HG03196 (cell line): Measurements from ENCODE around the gene YWHAE.
"Not testable (repeated sequence)": the region's sequence is repeated elsewhere in the genome, so short reads cannot be mapped to it uniquely, and the experiment has no call there.

ENCODE experiments used
- ATAC-seq: cut with Tn5 transposase; IDR thresholded peaks from one replicate; pipeline ENCODE4 v1.9.1; 2021; ENCODE audit not compliant: unreplicated experiment

The YWHAE gene

DNA sequence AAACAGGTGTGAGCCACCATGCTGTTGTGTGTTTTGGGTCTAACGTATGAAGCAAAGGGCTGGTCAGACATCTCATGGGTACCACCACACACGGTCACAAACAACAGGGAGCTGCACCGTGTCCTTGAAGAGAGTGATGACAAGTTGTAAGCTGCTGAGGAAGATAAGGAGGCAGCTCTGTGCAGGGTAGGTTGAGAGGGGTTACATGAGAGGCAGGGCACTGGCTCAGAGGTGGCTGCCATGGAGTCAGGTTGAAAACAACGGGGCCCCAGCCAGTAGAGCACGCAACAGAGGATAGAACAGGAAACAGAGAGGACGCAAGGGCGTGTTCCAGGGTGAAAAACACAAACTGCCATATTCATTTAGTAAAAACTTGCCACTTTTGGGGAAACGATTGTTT lies 68.3 kb downstream of the YWHAE start:
- no peak for ATAC-seq

DNA sequence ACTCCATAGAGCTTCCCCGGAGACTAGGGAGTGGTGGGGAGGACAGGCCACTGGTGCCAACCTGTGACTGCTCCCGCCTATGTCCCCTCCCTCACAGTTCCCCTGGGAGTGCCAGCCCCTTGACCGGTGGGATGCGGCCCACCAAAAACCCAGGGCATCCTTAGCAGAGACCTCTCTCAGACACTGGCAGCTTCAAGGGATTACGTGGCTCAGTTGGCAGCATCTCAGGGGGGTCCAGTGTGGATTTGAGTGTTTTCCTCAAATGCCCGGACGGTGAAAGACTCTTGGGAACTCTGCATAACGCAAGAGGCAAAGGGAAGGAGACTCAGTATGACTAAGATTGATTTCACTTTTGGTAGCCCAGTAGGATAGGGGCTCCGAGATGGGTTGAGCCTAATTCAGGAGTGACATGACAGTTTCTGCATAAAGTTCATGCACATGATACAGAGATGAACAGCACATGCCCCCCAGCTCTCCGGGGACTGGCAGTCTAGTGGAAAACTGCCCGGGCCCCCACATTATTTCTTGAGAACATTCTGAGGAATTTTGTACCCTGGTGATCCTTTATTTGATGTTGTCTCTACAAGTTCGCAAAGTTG lies 70.2 kb downstream of the YWHAE start:
- ATAC-seq: no peak

DNA sequence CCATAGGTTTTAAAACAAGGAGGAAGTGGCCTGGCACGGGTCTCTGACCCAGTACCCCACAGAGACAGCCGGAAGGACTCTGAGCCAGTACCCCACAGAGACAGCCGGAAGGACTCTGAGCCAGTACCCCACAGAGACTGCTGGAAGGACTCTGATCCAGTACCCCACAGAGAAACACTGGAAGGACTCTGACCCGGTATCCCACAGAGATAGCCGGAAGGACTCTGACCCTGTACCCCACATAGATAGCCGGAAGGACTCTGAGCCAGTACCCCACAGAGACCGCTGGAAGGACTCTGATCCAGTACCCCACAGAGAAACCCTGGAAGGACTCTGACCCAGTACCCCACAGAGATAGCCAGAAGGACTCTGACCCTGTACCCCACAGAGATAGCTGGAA lies 71.6 kb downstream of the YWHAE start:
- no peak for ATAC-seq

DNA sequence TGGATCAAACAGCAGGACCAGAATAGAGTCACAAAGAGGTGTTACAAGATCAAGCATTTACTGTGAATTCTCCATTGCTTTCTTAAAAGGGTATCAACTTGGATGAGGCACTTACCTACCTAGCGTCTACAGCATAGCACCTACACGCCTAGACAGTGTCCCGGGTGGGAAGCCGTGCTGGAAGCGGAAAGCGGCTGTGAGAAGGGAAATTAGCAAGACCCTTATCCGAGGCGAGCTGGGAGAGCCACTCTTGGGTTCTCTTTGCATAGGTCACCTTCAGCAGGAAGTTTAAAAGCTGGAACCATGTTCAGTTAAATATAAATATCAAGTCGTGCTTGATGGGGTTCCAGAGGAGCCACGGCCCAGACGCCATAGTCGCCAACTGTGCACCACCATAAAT lies 74.3 kb downstream of the YWHAE start:
- ATAC-seq: no peak

DNA sequence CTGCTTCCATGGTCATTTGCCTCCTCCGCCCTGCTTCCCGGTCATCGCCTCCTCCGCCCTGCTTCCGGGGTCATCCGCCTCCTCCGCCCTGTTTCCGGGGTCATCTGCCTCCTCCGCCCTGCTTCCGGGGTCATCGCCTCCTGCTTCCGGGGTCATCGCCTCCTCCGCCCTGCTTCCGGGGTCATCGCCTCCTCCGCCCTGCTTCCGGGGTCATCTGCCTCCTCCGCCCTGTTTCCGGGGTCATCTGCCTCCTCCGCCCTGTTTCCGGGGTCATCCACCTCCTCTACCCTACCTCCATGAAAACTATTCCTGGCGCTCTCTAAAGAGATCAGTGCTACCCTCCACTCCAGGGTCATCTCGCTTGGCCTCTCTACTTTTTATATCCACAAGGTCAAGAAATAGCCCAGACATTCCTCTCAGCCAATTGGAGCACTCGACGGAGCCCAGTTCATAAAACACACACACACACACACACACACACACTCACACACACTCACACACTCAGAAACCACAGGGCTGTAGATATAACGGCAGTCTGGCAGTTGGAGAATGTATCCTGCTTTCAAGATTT lies 75.7 kb downstream of the YWHAE start:
- no peak for ATAC-seq

DNA sequence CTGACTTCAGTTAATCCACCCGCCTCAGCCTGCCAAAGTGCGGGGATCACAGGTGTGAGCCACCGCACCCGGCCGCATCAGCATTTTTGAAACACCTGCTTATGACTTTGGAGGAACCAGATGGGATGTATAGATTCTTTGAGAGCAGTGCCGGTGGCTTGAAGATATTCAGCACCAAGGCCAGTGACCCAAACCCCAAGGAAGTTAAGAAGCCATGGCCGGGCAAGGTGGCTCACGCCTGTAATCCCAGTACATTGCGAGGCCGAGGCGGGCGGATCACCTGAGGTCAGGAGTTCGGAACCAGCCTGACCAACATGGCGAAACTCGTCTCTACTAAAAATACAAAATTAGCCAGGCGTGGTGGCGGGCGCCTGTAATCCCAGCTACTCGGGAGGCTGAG lies 76.7 kb downstream of the YWHAE start:
- ATAC-seq: no peak

DNA sequence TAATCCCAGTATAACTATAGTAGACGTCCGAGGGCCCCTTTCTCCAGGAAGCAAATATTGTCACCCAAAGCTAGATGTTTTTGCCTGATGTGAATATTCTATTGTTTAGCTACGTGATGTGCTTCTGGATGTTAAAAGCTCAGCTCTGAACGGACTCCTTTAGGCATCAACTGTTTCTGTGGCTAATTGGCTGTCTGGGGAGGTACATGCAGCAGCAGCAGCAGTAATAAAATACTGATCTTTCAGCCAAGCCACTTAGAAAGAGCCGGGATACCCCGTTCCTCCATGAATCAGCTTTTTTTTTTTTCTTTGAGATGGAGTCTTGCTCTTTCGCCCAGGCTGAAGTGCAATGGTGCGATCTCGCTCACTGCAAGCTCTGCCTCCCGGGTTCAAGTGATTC lies 77.5 kb downstream of the YWHAE start:
- ATAC-seq: no peak

DNA sequence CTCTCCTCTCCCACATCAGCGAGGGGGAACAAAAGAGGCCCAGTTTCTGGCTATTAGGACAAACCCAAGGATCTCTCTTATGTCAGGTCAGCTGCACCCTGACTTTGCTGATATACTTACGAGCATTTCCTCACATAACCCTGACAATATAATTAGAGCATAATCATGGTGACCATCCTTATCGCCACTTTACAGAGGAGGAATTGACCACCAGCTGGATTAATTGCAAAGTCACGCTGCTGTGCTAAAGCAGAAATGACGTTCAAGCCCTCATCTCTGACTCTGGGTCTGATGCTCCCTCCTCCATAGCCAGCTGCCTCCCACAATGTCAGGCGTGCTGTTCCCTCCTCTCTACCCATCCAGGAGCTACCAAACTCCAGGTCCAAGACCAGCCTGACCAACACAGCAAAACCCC lies 78.0 kb downstream of the YWHAE start:
- ATAC-seq: no peak

DNA sequence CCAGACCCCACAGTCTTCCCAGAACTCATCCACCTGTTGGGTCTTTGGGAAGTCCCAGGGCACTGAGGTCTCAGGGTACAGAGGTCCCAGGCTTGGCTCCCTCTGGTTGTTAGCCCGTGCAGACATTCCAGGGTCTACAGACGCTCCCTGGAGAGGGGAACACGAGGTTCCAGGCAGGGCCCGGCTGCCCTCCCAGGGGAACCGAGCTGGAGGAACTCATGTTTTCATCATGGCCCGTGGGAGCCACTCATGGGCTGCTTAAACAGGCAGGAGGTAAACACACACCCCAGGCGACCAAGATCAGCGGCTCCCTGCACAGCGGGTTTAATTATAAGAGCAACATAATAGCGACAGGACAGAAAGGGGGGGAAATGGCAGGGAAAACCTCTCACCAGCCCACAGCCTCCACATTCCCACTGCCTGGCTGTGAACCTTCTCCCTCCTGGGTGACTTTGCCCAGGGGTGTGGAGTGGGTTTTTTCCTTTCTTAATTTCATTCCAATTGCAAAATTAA lies 84.1 kb downstream of the YWHAE start:
- ATAC-seq: no peak

DNA sequence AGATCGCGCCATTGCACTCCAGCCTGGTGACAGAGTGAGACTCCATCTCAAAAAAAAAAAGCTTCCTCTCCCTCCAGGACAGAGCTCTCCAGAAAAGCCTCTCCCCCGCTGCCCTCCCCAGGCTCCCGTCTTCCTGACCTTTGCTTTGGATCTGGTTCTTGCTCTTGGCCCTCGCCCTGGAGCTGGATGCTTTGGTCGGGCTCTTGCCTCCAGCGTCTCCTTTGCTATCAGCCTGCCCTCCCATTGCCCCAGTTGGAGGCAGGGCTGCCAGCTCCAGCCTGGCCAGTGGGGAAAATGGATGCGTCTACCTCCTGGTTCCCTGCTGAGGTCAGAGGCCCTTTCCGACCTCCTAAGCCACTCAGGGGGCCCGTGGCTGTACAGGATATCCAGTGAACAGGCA lies 84.6 kb downstream of the YWHAE start:
- no peak for ATAC-seq

DNA sequence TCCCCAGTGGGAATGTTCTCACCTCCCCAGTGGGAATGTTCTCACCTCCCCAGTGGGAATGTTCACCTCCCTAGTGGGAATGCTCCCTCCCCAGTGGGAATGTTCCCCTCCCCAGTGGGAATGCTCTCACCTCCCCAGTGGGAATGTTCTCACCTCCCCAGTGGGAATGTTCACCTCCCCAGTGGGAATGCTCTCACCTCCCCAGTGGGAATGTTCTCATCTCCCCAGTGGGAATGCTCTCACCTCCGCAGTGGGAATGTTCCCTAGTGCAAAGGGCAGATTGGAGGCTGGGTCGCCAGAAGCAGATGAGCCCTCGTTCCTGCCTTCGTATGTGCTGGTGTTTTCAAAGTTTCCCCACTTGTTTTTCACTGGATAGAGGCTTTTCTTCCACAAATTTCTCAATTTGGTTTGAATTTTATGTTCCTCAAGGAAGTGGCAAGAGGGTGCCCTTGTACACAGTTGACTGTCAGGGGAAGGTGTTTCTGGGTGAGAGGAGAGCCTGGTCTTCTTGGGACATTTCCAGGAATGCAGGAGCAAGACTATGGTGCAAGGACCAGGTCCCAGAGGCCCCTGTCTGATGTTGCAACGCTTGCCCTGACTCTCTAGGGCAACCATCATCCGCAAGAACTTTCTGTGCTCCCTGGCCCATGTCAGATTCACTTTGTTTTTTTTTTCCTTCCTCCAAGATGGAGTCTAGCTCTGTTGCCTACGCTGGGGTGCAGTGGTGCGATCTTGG lies 86.6 kb downstream of the YWHAE start:
- no peak for ATAC-seq

DNA sequence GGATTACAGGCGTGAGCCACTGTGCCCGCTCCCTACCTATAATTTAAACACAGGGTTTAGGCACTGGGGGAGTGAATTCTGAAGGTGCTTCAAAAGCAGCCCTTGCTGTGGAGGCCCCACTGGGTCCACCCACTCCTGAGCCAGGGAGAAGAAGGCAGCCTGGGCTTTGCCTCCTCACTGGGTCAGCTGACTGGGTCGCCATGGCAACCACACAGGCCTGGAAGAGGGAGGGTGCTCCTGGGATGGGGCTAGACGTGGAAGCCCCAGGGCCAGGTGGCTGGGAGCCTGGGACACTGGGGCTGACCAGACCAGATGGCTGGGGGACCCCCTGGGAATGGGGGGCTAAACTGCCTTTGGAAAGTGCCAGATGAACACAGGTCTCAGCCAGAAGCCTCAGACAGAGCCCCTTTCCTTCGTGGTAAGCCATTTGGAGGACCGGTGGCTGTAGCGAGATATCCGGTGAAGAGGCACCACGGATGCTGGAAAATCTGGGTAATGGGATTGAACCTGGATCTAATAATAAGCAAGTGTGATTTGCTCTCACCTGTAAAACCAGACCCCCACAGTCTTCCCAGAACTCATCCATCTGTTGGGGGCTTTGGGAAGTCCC lies 87.7 kb downstream of the YWHAE start:
- ATAC-seq: no peak

DNA sequence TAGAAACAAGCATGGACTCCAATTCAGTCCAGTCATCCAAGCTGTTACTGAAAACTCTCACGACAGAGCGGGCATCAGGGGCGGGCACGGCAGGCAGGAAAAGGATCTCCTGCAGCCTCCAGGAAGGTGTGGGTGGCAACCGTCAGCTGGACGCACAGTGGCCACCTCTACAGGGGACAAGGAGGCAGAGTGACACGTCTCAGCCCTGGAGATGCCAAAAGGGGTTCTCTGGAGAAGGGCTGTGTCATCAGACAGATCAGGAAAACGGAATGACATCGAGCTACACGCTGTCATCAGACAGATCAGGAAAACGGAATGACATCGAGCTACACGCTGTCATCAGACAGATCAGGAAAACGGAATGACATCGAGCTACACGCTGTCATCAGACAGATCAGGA lies 92.2 kb downstream of the YWHAE start:
- not testable (repeated sequence) for ATAC-seq

DNA sequence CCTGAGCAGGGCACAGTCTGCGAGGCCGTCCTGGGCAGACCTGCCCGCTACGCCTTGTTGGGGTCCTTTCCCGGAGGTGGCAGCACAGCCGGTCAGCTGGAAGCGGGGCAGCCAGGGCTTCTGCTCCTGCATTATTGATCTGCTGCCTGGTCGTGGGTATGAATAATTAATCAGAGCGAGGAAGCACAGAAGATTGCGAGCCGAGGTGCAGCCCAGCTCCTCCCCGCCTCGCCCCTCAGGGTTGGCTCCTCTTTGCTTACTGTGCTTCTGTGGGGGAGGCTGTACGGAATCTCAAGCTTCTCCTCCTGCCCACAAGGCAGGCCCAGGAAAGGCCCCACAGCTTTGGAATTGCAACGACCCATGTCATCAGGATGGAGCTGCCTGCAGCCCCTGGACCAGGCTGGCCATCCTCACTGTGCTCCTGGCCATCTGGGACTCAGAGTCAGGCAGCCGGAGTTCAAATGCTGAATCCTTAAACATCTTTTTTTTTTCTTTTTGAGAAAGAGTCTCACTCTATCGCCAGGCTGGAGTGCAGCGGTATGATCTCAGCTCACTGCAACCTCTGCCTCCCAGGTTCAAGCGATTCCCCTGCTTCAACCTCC lies 95.0 kb downstream of the YWHAE start:
- no peak for ATAC-seq

DNA sequence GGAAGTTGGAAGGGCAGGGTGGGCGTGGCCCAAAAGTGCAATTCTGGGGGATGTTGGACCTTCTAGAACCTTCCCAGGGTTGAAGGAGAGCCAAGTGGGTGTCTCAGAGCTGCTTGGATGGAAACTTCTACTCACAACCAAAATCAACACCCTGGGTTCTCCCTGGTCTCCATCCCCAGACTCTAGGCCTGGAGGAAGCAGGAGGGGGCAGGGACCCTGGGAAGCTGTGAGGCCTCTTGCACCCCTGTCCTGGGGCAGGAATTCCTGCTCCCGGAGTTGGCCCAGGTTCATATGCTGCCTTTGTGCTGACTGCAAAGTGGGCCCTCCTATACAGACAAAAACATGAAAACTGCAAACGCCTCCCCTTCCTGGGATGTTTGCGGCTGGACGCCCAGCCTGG lies 95.5 kb downstream of the YWHAE start:
- ATAC-seq: no peak

DNA sequence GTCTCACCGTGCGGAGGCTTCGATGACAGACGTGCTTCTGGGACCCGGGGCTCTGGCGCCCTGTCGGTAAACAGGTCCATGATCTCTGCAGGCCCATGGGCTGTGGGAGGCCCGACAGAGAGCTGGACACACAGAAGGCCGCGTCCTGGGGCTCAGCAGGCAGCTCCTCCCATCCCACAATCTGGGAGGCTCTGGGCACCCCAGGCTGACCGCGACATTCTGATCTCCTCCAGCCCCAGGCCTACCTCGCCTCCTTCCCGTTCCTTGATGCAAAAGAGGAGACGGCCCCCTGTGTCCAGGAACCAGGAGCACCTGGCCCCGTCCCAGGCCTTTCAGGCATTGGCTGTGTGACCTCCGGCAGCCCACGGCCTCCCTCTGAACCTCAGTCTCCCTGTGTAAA lies 97.3 kb downstream of the YWHAE start:
- no peak for ATAC-seq

DNA sequence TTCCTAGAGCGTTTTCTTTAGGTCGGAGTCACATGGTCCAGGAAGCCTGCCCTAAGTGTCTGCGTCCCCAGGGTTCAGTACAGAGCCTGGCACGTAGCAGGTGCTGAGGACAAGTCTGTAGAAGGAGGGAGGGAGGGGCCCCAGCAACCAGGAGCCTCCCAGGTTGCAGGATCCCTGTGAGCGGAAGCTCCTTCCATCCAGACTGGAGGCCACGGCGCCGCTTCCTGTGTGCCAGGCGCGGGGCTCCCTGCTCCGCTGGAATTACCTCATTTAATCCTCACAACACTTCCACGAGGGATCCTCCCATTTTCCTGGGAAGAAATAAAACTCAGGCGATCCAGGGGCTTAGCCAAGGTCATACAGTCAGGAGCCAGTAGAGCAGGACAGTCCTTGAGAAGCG lies 98.5 kb downstream of the YWHAE start:
- ATAC-seq: no peak

DNA sequence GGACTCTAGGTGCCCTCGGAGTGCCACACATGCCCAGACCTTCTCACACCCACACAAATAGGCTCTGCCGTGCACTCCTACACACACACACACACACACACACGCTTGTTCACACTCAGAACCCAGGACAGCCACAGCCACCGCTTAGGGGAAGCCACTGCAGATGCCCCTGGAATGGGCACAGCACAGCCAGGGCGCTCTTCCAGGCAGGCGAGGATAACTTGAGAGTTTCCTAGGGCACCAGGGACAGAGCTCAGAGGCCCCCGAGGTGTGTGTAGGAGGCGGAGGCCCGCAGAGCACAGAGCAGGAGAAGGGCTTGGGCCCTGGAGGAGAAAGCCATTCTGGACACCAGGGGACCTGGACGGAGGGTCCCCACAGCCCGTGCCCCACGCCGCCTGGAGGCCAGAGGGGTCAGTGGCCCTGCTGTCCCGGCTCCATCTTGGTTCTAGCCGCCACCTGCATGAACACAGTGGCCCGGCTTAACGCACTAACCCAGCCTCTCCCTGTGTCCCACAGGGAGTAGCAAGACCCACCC lies 99.6 kb downstream of the YWHAE start:
- no peak for ATAC-seq

DNA sequence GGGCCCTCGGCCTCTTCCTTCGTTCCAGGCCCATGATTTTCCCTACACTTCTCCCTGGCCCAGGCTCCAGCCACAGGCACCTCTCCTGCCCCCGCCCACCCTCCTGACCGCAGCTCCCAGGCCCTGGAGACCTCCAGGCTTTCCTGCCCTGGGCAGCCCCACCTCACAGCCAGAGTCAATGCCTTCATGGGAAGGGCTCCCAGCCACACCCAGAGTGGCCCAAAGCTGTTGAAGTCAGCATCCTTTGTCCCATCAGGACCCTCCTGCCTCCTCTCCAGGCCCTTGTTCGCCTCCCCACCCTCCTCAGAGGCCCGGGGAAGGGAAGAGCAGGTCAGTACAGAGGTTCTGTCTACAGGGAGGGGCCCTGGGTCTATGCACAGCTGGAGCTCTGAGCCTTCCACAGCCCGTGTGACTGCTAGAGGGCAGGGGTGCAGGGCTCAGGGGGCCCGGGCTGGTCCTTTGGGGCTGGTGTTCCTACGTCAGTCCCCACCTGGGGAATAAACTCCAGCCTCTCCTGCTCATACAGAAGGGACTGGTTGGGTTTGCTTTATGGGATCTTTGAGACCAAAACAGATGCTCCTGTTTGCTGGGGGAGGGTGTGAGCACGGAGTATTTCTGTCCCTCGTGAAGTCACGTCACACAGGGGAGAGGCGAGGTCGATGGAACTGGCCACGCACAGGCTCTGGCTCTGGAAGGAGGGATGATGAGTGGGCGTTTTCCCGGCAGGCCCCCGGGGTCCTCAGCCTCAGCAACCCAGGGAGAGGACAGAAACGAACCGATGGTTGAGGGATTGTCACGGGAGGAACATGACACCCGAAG lies 100.3 kb downstream of the YWHAE start:
- ATAC-seq: no peak

DNA sequence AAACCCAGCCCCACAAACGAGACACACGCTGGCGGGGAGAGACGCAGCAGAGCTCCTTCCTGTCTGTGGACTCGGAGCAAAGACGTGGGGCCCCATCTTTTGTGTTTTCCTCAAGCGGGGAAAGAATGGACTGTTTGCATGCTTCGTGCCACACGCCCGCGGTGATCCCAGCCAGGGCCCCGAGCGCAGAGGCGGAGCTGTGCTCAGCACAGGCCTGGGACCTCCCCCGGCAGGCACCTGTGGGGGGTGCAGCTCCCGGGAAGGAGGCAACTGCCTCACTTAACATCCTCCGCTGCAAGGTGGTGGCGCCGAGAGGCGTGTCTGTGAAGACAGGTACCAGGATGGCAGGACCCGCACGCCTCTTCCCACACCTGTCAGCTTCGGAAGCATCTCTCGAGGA lies 101.4 kb downstream of the YWHAE start:
- no peak for ATAC-seq
